Mesothelial cell of epicardium (in vitro differentiated cells): Measurements from ENCODE around the gene OR52K1. TPM values are rescaled to one million over a fixed set of nuclear protein-coding genes. Genes with fewer than 3 reads are reported as not detected.
A peak's percentile ranks its signal among the peaks of the same experiment; 100 is the strongest.

Source experiments
- DNase-seq, 2 experiments: peaks; one replicate each; pipeline ENCODE4 v3.0.0; 2021; ENCODE audit warnings: low spot score in 2 of 2; ENCODE audit not compliant: unreplicated experiment in 2 of 2
- H3K27ac Mint-ChIP-seq: 2 replicates; pipeline ENCODE4 v1.8.0; 2021; ENCODE audit warnings: mixed read lengths
- H3K27me3 Mint-ChIP-seq: 2 replicates; pipeline ENCODE4 v1.8.0; 2021; ENCODE audit warnings: low read depth, mixed read lengths
- H3K36me3 Mint-ChIP-seq: 2 replicates; pipeline ENCODE4 v1.8.0; 2021; ENCODE audit warnings: mixed read lengths
- H3K4me1 Mint-ChIP-seq: 2 replicates; pipeline ENCODE4 v1.8.0; 2021; ENCODE audit warnings: mixed read lengths
- H3K4me3 Mint-ChIP-seq: 2 replicates; pipeline ENCODE4 v1.8.0; 2021; ENCODE audit warnings: mild to moderate bottlenecking, moderate library complexity, mixed read lengths
- H3K9me3 Mint-ChIP-seq: 2 replicates; pipeline ENCODE4 v1.8.0; 2021; ENCODE audit warnings: mixed read lengths
- total RNA-seq: library from RNA; stranded (reverse); gene quantifications from 3 replicates; pipeline ENCODE4 v1.2.1, GENCODE V29; 2021
- TF ChIP-seq, protein P1 (sequence below): fragments of 200-600 bp; sonication (generic); IDR thresholded peaks from one replicate; pipeline ENCODE4 v1.5.0; 2021; ENCODE audit warnings: antibody characterized with exemption; ENCODE audit not compliant: unreplicated experiment

The OR52K1 gene
- total RNA-seq, 1 donor from 2014 or later = not detected

DNA sequence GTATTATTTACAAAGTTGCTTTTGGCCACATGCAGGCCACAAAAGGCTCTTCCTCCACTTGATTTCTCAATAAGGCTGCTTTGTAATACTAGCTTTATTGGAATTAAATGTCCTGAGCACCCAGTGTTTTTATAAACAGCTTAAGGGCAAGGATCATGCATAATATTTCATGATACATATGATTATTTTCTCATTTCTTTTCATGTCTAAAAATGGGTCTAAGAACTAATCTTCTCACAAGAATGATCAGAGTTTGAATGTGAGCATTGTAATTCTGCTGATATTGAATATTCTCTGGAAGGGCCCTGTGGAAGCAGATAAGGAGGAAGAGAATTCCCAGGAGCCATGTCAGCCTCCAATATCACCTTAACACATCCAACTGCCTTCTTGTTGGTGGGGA lies 33.5 kb upstream of the OR52K1 start, which contains the start of gene OR52K2:
Gene OR52K2 (plus strand): TSS at position 301 of the 400 bp plus-strand sequence. CDS start 45 bp downstream, at position 346.
- Mint-ChIP-seq H3K4me3 (no peak within 1 kb of the TSS), H3K9me3 (peaks cover 3% of the 10 kb centered on the region), H3K36me3 (no peaks in the 10 kb centered on the region), H3K27me3 (no peaks in the 10 kb centered on the region), H3K4me1 (no peaks in the 10 kb centered on the region), H3K27ac (no peak within 1 kb of the TSS)
- no peak for DNase-seq
- TF ChIP-seq, protein P1, sequence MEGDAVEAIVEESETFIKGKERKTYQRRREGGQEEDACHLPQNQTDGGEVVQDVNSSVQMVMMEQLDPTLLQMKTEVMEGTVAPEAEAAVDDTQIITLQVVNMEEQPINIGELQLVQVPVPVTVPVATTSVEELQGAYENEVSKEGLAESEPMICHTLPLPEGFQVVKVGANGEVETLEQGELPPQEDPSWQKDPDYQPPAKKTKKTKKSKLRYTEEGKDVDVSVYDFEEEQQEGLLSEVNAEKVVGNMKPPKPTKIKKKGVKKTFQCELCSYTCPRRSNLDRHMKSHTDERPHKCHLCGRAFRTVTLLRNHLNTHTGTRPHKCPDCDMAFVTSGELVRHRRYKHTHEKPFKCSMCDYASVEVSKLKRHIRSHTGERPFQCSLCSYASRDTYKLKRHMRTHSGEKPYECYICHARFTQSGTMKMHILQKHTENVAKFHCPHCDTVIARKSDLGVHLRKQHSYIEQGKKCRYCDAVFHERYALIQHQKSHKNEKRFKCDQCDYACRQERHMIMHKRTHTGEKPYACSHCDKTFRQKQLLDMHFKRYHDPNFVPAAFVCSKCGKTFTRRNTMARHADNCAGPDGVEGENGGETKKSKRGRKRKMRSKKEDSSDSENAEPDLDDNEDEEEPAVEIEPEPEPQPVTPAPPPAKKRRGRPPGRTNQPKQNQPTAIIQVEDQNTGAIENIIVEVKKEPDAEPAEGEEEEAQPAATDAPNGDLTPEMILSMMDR = no peak

DNA sequence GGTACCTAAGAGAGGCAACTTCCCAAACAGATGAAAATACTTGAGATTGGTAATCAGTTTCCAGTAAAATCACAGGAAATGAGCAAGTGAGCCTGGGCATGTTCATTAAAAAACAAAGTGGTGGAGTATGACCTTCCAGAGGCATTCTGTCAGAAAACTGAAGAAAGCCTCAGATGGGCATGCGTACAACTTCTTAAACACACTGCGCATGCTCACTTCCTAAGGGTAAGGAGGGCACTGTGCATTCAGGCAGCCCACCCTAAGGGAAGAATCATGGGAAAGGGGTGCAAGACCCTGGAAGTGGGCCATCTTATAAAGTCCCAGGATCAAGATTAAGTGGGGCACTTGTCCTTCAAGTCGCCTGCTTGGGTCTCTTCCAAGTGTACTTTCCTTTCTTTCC lies 29.3 kb upstream of the OR52K1 start:
- peaks cover 10% of the 10 kb centered on the region for H3K9me3 Mint-ChIP-seq
- DNase-seq = no peak
- TF ChIP-seq, protein P1 = no peak
- no peaks in the 10 kb centered on the region for H3K27me3 Mint-ChIP-seq
- no peaks in the 10 kb centered on the region for H3K36me3 Mint-ChIP-seq
- H3K27ac Mint-ChIP-seq = no peak overlapping the region
- H3K4me1 Mint-ChIP-seq = no peaks in the 10 kb centered on the region
- H3K4me3 Mint-ChIP-seq = no peak overlapping the region

DNA sequence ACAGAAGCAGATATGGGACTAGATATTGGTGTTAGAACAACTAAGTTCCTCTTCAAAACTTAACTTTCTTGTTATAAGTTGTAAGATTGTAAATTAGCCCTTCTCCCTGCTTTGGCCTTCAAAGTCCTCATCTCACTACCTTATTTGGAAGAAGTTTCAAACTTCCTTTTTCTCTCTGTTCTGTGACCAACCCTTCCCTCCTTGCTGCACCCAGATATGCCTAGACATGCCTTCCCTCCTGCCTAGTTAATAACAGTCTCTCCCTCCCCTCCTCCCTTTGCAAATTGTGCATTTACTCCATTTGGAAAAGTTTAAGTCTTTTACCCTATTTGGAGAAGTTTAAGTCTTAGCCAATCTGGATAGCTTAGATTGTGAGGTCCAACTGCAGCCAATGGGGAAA lies 28.4 kb upstream of the OR52K1 start:
- Mint-ChIP-seq H3K27ac (no peak overlapping the region), H3K4me3 (no peak overlapping the region), H3K9me3 (peaks cover 10% of the 10 kb centered on the region), H3K4me1 (peaks cover 3% of the 10 kb centered on the region), H3K27me3 (no peaks in the 10 kb centered on the region), H3K36me3 (no peaks in the 10 kb centered on the region)
- TF ChIP-seq, protein P1 = no peak
- DNase-seq = no peak

DNA sequence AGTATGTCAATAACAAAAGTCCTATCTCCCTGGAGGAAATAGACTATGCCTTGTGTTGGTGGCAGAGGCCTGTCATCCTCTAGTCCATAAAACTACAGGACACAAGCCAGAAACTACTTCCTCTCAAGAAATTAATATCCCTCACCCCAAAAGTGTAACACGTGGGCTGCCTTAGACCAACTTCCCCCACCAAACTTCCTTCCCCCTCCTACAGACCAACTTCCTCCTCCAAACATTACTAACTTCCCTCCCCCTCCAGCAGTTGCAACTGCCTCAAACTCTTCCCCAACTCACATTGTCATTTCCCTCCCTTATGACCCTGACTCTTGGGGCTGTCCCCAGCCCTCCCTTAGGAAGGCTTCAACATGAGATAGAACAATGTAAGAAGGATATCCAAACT lies 27.0 kb upstream of the OR52K1 start:
- Mint-ChIP-seq H3K27ac (no peak overlapping the region), H3K36me3 (no peaks in the 10 kb centered on the region), H3K9me3 (peaks cover 10% of the 10 kb centered on the region), H3K4me1 (peaks cover 11% of the 10 kb centered on the region), H3K27me3 (no peaks in the 10 kb centered on the region), H3K4me3 (no peak overlapping the region)
- TF ChIP-seq, protein P1 = no peak
- DNase-seq = no peak

DNA sequence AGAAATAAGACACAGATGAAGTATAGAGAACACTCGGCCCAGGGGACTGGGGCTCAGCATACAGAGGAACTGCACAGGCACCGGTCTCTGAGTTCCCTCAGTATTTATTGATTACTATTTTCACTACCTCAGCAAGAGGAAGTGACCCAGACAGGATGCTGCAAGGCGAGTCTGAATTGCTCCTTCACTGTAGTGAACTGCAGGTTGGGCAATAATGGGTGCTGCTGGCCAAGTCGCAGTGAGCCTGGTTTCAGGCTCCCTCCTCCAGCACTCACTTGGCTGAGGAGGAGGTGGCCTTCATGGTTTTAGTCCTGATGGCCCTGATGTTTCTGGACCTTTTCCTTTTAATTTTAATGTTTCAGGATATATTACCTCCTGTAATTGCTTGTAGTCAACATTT lies 22.9 kb upstream of the OR52K1 start:
- no peak for DNase-seq
- H3K27ac Mint-ChIP-seq = no peak overlapping the region
- peaks cover 22% of the 10 kb centered on the region for H3K9me3 Mint-ChIP-seq
- TF ChIP-seq, protein P1 = no peak
- H3K36me3 Mint-ChIP-seq = no peaks in the 10 kb centered on the region
- no peak overlapping the region for H3K4me3 Mint-ChIP-seq
- no peaks in the 10 kb centered on the region for H3K27me3 Mint-ChIP-seq
- H3K4me1 Mint-ChIP-seq = peaks cover 14% of the 10 kb centered on the region

DNA sequence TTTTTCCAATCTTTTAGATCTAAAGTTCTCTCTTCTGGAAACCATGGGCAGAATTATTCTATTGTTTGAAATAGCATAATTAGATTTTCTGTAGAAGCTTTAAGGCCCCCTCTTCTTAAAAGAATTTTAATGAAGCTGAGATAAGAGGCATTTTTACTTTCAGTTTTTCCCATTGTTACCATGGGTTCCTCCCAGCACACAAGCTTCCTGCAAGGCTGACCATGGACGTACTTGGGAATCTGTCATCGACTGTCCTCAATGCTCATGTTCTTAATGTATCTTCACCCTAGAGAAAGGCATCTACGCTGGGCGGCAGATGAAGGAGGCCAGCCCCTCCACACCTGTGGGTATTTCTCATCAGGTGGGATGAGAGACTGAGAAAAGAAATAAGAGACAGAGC lies 22.3 kb upstream of the OR52K1 start:
- peaks cover 14% of the 10 kb centered on the region for H3K4me1 Mint-ChIP-seq
- H3K27me3 Mint-ChIP-seq = no peaks in the 10 kb centered on the region
- peaks cover 3% of the 10 kb centered on the region for H3K36me3 Mint-ChIP-seq
- no peak for DNase-seq
- TF ChIP-seq, protein P1 = no peak
- H3K9me3 Mint-ChIP-seq = peaks cover 28% of the 10 kb centered on the region
- no peak overlapping the region for H3K4me3 Mint-ChIP-seq
- peak overlapping the region; percentile 1 for H3K27ac Mint-ChIP-seq
